GM12878 (cell line): ENCODE measurements around the gene CCDC57.

Experiments used
- CTCF ChIP-seq, 3 experiments: IDR thresholded peaks in 2 of 3; conservative IDR thresholded peaks in 1 of 3; 2 replicates each; pipeline ENCODE4 v1.5.1; 2011; ENCODE audit warnings: low read depth in 3 of 3, low read length in 3 of 3, mild to moderate bottlenecking in 3 of 3, control low read depth in 2 of 3, moderate library complexity in 2 of 3, inconsistent platforms in 1 of 3, mixed read lengths in 1 of 3; ENCODE audit not compliant: control insufficient read depth in 2 of 3, insufficient read depth in 1 of 3; ENCODE audit errors: extremely low read depth in 1 of 3
- SUZ12 ChIP-seq: fragments of 200-600 bp; sonication (generic); IDR thresholded peaks from one replicate; pipeline ENCODE4 v1.6.1; 2018; ENCODE audit warnings: antibody characterized with exemption, mild to moderate bottlenecking; ENCODE audit not compliant: unreplicated experiment

GRCh38 chr17:82114872-82115271 lies 97.8 kb downstream of the CCDC57 start:
- no peak for TF ChIP-seq CTCF (IDR thresholded peaks at IDR 0.05 in 2 of 3, conservative IDR thresholded peaks at IDR 0.05 in 1 of 3; ENCODE audit: control insufficient read depth in 2 of 3, extremely low read depth in 1 of 3, insufficient read depth in 1 of 3, low read depth in 3 of 3, low read length in 3 of 3)
- TF ChIP-seq SUZ12: no peak
